Trophoblast cell (in vitro differentiated cells and primary cell): ENCODE results near the gene ATF7.

Experiments used
- DNase-seq, 2 donors: peaks; one replicate each; pipeline ENCODE4 v3.0.0-alpha.2; 2016
- H2AFZ ChIP-seq: 2 replicates; pipeline ENCODE4 v1.6.1; 2013; ENCODE audit warnings: low read length, moderate library complexity, mild to moderate bottlenecking; ENCODE audit not compliant: insufficient read depth, poor library complexity
- H2AK5ac ChIP-seq: 2 replicates; pipeline ENCODE4 v1.6.1; 2013; ENCODE audit warnings: mild to moderate bottlenecking, low read length
- H2BK120ac ChIP-seq: 2 replicates; pipeline ENCODE4 v1.6.1; 2013; ENCODE audit warnings: low read length, mild to moderate bottlenecking, moderate library complexity; ENCODE audit not compliant: insufficient read depth, poor library complexity
- H2BK12ac ChIP-seq: 2 replicates; pipeline ENCODE4 v1.6.1; 2013; ENCODE audit warnings: mild to moderate bottlenecking, low read length, moderate library complexity
- H2BK5ac ChIP-seq: 2 replicates; pipeline ENCODE4 v1.6.1; 2013; ENCODE audit warnings: low read length, low read depth, moderate library complexity, mild to moderate bottlenecking; ENCODE audit not compliant: poor library complexity
- H3K14ac ChIP-seq: 2 replicates; pipeline ENCODE4 v1.6.1; 2013; ENCODE audit warnings: mild to moderate bottlenecking, low read length
- H3K18ac ChIP-seq: 2 replicates; pipeline ENCODE4 v1.6.1; 2013; ENCODE audit warnings: mild to moderate bottlenecking, low read length
- H3K23ac ChIP-seq: 2 replicates; pipeline ENCODE4 v1.6.1; 2013; ENCODE audit warnings: low read length
- H3K27ac ChIP-seq: 2 replicates; pipeline ENCODE4 v1.5.1; 2013; ENCODE audit warnings: low read depth, mild to moderate bottlenecking, inconsistent platforms, low read length, moderate library complexity
- H3K27me3 ChIP-seq: 2 replicates; pipeline ENCODE4 v1.6.1; 2013; ENCODE audit warnings: inconsistent platforms, mild to moderate bottlenecking, low read length, moderate library complexity; ENCODE audit not compliant: insufficient read depth
- H3K36me3 ChIP-seq, 2 experiments: 1 replicate in 1 of 2; 2 replicates in 1 of 2; pipeline ENCODE4 v1.6.1; 2013; ENCODE audit warnings: low read length in 2 of 2, mild to moderate bottlenecking in 2 of 2, moderate library complexity in 1 of 2; ENCODE audit not compliant: insufficient read depth in 2 of 2, control insufficient read depth in 1 of 2
- H3K4ac ChIP-seq: 2 replicates; pipeline ENCODE4 v1.6.1; 2013; ENCODE audit warnings: low read depth, mild to moderate bottlenecking, low read length, moderate library complexity
- H3K4me1 ChIP-seq, 2 experiments: 1 replicate in 1 of 2; 2 replicates in 1 of 2; pipeline ENCODE4 v1.6.1; 2013; ENCODE audit warnings: low read length in 2 of 2, mild to moderate bottlenecking in 2 of 2, moderate library complexity in 1 of 2; ENCODE audit not compliant: insufficient read depth in 2 of 2, control insufficient read depth in 1 of 2
- H3K4me2 ChIP-seq: 2 replicates; pipeline ENCODE4 v1.6.1; 2013; ENCODE audit warnings: inconsistent platforms, mild to moderate bottlenecking, low read length, moderate library complexity
- H3K4me3 ChIP-seq: 2 replicates; pipeline ENCODE4 v1.5.1; 2013; ENCODE audit warnings: mild to moderate bottlenecking, low read depth, low read length, inconsistent platforms
- H3K79me1 ChIP-seq: one replicate; pipeline ENCODE4 v1.6.1; 2013; ENCODE audit warnings: low read length
- H3K79me2 ChIP-seq: 2 replicates; pipeline ENCODE4 v1.6.1; 2013; ENCODE audit warnings: low read length, mild to moderate bottlenecking; ENCODE audit not compliant: control insufficient read depth, insufficient read depth, poor library complexity
- H3K9ac ChIP-seq: 2 replicates; pipeline ENCODE4 v1.6.1; 2013; ENCODE audit warnings: mild to moderate bottlenecking, low read length
- H3K9me3 ChIP-seq: 2 replicates; pipeline ENCODE4 v1.6.1; 2013; ENCODE audit warnings: low read depth, mild to moderate bottlenecking, control low read depth, inconsistent platforms, low read length; ENCODE audit not compliant: insufficient read depth
- H4K12ac ChIP-seq: 2 replicates; pipeline ENCODE4 v1.6.1; 2013; ENCODE audit warnings: low read depth, mild to moderate bottlenecking, low read length, moderate library complexity
- H4K8ac ChIP-seq: 2 replicates; pipeline ENCODE4 v1.6.1; 2013; ENCODE audit warnings: low read depth, mild to moderate bottlenecking, low read length, moderate library complexity
- H4K91ac ChIP-seq: one replicate; pipeline ENCODE4 v1.6.1; 2013; ENCODE audit warnings: low read depth, mild to moderate bottlenecking, low read length, moderate library complexity
- whole genome bisulfite sequencing: extraction: QIAGEN DNeasy Blood & Tissue Kit; methylation state at CpG from one replicate; pipeline ENCODE4 v1.1.7; 2013; ENCODE audit warnings: missing lambda C conversion rate; ENCODE audit not compliant: insufficient read length, insufficient coverage; ENCODE audit errors: extremely low coverage; 5-methylcytosine and 5-hydroxymethylcytosine counted together

ATF7 gene

GRCh38 chr12:53589423-53589822 is 36.8 kb downstream of the ATF7 start:
- Histone ChIP-seq H2BK5ac (no peak overlapping the region), H3K27me3 (no peaks in the 10 kb centered on the region), H3K4me1 (no peaks in the 10 kb centered on the region), H3K4me3 (no peak overlapping the region), H3K9me3 (no peaks in the 10 kb centered on the region), H3K4me2 (no peak overlapping the region), H4K8ac (no peak overlapping the region), H3K9ac (no peak overlapping the region), H3K18ac (no peak overlapping the region), H4K91ac (no peak overlapping the region), H2BK12ac (no peak overlapping the region), H2BK120ac (no peak overlapping the region), H3K4ac (no peak overlapping the region), H2AK5ac (no peak overlapping the region), H3K36me3 (peaks cover 0 to 2% of the 10 kb centered on the region in 2 experiments), H3K27ac (no peak overlapping the region), H2AFZ (no peak overlapping the region), H3K79me2 (no peaks in the 10 kb centered on the region), H3K79me1 (no peaks in the 10 kb centered on the region), H4K12ac (no peak overlapping the region), H3K23ac (no peak overlapping the region), H3K14ac (no peak overlapping the region)
- no peak for DNase-seq
- no CpG with 5 or more reads among the region's 3 CpGs for WGBS

GRCh38 chr12:53588123-53588522 is 38.1 kb downstream of the ATF7 start:
- H2BK120ac ChIP-seq: no peak overlapping the region
- no peak overlapping the region for H4K91ac ChIP-seq
- H3K9me3 ChIP-seq: no peaks in the 10 kb centered on the region
- no peaks in the 10 kb centered on the region for H3K27me3 ChIP-seq
- H3K79me2 ChIP-seq: no peaks in the 10 kb centered on the region
- WGBS: no CpG with 5 or more reads among the region's 3 CpGs
- peaks cover 0 to 2% of the 10 kb centered on the region in 2 experiments for H3K36me3 ChIP-seq
- no peak overlapping the region for H3K4ac ChIP-seq
- DNase-seq: no peak
- H3K23ac ChIP-seq: no peak overlapping the region
- H2BK5ac ChIP-seq: no peak overlapping the region
- no peak overlapping the region for H3K18ac ChIP-seq
- no peak overlapping the region for H4K8ac ChIP-seq
- H4K12ac ChIP-seq: no peak overlapping the region
- no peak overlapping the region for H2BK12ac ChIP-seq
- no peaks in the 10 kb centered on the region for H3K4me1 ChIP-seq
- no peak overlapping the region for H3K4me2 ChIP-seq
- no peak overlapping the region for H3K9ac ChIP-seq
- H3K79me1 ChIP-seq: no peaks in the 10 kb centered on the region
- H3K14ac ChIP-seq: no peak overlapping the region
- no peak overlapping the region for H3K27ac ChIP-seq
- H2AK5ac ChIP-seq: no peak overlapping the region
- H3K4me3 ChIP-seq: no peak overlapping the region
- no peak overlapping the region for H2AFZ ChIP-seq

- no peak overlapping the region for H4K91ac ChIP-seq
- no peak overlapping the region for H3K27ac ChIP-seq
- H2AK5ac ChIP-seq: no peak overlapping the region
- no peak overlapping the region for H2BK5ac ChIP-seq
- no peak overlapping the region for H2BK12ac ChIP-seq
- peaks cover 0 to 2% of the 10 kb centered on the region in 2 experiments for H3K36me3 ChIP-seq
- no peak overlapping the region for H3K23ac ChIP-seq
- H3K9me3 ChIP-seq: no peaks in the 10 kb centered on the region
- no peaks in the 10 kb centered on the region for H3K79me1 ChIP-seq
- H3K4me1 ChIP-seq: no peaks in the 10 kb centered on the region
- no peak overlapping the region for H3K14ac ChIP-seq
- H3K79me2 ChIP-seq: no peaks in the 10 kb centered on the region
- no peaks in the 10 kb centered on the region for H3K27me3 ChIP-seq
- no peak for DNase-seq
- no peak overlapping the region for H3K4me2 ChIP-seq
- no peak overlapping the region for H3K18ac ChIP-seq
- no peak overlapping the region for H4K12ac ChIP-seq
- H2BK120ac ChIP-seq: no peak overlapping the region
- WGBS: no CpG with 5 or more reads among the region's 8 CpGs
- H4K8ac ChIP-seq: no peak overlapping the region
- no peak overlapping the region for H3K4ac ChIP-seq
- H3K9ac ChIP-seq: no peak overlapping the region
- H3K4me3 ChIP-seq: no peak overlapping the region
- no peak overlapping the region for H2AFZ ChIP-seq
These were observed 39.4 kb downstream of the ATF7 start for GRCh38 chr12:53586745-53587144.

GRCh38 chr12:53585448-53586125 is 40.6 kb downstream of the ATF7 start:
- Histone ChIP-seq H3K14ac (no peak overlapping the region), H3K79me2 (no peaks in the 10 kb centered on the region), H3K23ac (no peak overlapping the region), H3K4me1 (no peaks in the 10 kb centered on the region), H3K36me3 (peaks cover 0 to 2% of the 10 kb centered on the region in 2 experiments), H3K9ac (no peak overlapping the region), H3K18ac (no peak overlapping the region), H2BK5ac (no peak overlapping the region), H2BK12ac (no peak overlapping the region), H2AFZ (no peak overlapping the region), H2BK120ac (no peak overlapping the region), H4K12ac (no peak overlapping the region), H2AK5ac (no peak overlapping the region), H3K9me3 (no peaks in the 10 kb centered on the region), H3K27me3 (no peaks in the 10 kb centered on the region), H3K27ac (no peak overlapping the region), H3K4me2 (no peak overlapping the region), H3K4me3 (no peak overlapping the region), H3K79me1 (no peaks in the 10 kb centered on the region), H4K8ac (no peak overlapping the region), H3K4ac (no peak overlapping the region), H4K91ac (no peak overlapping the region)
- DNase-seq: no peak
- WGBS: no CpG with 5 or more reads among the region's 2 CpGs
